ENCODE results near the gene MDFI.

GRCh38 chr6:41629128-41629527, 9.1 kb upstream of the MDFI start:
- TF ChIP-seq TOX (CRISPR knock-in tag; IDR thresholded peaks at IDR 0.05; ENCODE audit: borderline replicate concordance) (no peak), OSR1 (CRISPR knock-in tag; IDR thresholded peaks at IDR 0.05) (no peak), ZFP30 (CRISPR knock-in tag; IDR thresholded peaks at IDR 0.05) (no peak), GLIS3 (CRISPR knock-in tag; IDR thresholded peaks at IDR 0.05) (no peak), ESRRG (CRISPR knock-in tag; IDR thresholded peaks at IDR 0.05) (no peak), RARB (CRISPR knock-in tag; IDR thresholded peaks at IDR 0.05) (no peak), SNAI2 (CRISPR knock-in tag; IDR thresholded peaks at IDR 0.05) (no peak), BACH2 (CRISPR knock-in tag; IDR thresholded peaks at IDR 0.05; ENCODE audit: borderline replicate concordance) (no peak), ISL1 (CRISPR knock-in tag; IDR thresholded peaks at IDR 0.05) (no peak), ZFP3 (CRISPR knock-in tag; IDR thresholded peaks at IDR 0.05) (no peak)
- TF ChIP-seq, protein P1, sequence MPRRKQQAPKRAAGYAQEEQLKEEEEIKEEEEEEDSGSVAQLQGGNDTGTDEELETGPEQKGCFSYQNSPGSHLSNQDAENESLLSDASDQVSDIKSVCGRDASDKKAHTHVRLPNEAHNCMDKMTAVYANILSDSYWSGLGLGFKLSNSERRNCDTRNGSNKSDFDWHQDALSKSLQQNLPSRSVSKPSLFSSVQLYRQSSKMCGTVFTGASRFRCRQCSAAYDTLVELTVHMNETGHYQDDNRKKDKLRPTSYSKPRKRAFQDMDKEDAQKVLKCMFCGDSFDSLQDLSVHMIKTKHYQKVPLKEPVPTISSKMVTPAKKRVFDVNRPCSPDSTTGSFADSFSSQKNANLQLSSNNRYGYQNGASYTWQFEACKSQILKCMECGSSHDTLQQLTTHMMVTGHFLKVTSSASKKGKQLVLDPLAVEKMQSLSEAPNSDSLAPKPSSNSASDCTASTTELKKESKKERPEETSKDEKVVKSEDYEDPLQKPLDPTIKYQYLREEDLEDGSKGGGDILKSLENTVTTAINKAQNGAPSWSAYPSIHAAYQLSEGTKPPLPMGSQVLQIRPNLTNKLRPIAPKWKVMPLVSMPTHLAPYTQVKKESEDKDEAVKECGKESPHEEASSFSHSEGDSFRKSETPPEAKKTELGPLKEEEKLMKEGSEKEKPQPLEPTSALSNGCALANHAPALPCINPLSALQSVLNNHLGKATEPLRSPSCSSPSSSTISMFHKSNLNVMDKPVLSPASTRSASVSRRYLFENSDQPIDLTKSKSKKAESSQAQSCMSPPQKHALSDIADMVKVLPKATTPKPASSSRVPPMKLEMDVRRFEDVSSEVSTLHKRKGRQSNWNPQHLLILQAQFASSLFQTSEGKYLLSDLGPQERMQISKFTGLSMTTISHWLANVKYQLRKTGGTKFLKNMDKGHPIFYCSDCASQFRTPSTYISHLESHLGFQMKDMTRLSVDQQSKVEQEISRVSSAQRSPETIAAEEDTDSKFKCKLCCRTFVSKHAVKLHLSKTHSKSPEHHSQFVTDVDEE (CRISPR knock-in tag; IDR thresholded peaks at IDR 0.05), result no peak
